Activated CD8-positive, alpha-beta memory T cell treated with anti-CD3 and anti-CD28 coated beads for 24 hours (primary cell): ENCODE measurements around the gene SLC9A9.

Source experiments
- DNase-seq: peaks from one replicate; pipeline ENCODE4 v3.0.0-alpha.2; 2020

SLC9A9 gene

DNA sequence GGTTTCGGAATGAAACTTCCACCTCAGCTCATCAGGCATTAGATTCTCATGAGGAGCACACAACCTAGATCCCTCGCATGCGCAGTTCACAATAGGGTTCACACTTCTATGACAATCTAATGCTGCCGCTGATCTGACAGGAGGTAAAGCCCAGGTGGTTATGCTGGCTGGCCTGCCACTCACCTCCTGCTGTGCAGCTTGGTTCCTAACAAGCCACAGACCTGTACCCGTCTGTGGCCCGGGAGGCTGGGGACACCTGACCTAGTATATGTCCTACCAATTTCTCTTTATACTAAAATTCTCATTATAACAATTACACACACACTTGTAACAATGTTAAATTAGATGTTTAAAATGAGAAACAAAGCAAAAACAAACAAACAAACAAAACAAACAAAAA is 172.2 kb downstream of the SLC9A9 start:
- DNase-seq, result no peak

DNA sequence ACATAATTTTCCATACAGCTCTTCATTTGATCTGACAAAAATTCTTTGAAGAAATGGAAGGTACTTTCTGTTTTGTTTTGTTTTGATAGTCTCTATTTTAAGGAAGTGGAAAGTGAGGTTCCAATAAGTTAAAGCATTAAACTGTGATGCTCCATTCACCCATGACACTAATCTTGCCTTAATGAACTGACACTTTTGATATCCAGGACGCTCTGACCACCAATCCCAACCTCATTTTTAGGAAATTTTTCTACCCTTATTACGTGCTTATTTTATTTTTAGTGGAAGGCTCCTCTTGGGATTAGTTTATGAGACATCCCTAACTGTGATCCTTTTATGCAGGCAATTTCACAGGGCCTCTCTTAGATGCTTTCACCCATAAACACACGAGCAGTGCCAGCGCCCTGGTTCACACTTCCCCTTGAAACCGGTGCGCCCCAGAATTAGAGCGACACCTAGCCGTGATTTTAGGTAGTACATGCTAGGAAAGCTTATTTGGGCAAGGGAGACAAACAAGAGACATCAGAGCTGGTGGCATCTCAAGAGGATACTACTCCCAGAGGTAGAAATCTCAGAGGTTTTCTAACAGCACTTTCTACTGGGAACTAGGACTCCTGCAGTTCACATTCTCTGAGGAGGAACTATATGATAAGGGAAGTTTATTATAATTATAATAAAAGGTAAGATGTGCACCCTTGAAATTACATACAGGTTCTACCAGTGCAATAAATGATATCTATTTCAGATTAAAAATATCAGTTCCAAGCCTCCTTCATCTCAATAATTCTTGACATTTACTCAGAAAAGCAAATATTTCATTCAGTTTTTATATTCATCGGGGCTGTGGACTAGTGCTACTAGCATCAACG is 173.9 kb downstream of the SLC9A9 start:
- peak; percentile 85 for DNase-seq

DNA sequence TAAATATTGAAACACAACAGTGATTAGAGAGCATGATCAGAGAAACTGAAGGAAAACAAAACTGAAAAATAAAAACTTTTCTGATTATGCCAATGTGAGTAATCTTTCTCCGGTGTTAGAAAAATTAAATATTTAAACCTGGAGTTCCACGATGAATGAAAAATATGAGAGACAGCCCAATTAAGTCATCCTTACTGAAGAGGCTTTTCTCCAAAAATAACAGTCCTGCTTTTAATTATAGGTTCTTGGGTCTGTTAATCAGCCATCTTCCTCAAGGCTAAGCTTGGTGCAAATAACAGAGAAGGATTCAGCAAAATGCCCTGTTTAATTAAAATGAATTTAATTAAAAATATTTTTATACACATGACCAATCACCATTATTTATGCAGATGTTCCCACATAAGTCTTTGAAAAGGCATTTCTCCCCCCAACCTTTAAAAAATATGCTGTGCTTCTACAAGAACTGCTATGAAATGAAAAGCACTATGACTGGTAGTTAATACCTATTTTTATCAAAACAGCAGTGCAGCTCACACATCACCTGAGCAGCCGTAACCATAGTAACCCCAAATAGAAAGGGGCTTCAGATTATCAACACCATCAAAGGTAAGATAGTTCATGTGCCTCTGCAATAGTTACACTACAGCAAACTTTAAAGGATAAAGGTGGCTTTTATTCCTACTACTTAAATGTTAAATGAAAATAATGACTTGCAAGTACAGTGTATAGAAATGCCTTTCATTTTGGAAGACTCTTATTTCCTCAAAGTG is 175.7 kb downstream of the SLC9A9 start:
- DNase-seq, result no peak

DNA sequence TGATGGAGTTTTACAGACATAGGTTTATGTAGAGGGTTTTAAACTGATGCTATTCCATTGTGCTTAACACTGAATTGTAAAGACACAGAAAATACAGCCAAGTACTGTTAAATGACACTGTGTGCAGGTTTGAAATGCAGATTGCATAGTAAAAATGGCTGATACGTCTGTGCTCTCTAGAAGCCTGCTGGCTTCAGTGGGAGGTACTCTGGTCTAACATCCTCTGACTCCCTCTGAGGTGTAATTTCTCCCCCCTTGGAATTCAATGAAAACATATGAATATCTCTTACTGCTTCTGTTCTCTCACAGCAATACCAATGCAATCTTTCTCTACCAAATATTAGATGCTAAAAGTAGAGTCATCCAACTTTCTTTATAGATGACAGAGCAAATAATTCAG is 176.6 kb downstream of the SLC9A9 start:
- DNase-seq, result no peak

DNA sequence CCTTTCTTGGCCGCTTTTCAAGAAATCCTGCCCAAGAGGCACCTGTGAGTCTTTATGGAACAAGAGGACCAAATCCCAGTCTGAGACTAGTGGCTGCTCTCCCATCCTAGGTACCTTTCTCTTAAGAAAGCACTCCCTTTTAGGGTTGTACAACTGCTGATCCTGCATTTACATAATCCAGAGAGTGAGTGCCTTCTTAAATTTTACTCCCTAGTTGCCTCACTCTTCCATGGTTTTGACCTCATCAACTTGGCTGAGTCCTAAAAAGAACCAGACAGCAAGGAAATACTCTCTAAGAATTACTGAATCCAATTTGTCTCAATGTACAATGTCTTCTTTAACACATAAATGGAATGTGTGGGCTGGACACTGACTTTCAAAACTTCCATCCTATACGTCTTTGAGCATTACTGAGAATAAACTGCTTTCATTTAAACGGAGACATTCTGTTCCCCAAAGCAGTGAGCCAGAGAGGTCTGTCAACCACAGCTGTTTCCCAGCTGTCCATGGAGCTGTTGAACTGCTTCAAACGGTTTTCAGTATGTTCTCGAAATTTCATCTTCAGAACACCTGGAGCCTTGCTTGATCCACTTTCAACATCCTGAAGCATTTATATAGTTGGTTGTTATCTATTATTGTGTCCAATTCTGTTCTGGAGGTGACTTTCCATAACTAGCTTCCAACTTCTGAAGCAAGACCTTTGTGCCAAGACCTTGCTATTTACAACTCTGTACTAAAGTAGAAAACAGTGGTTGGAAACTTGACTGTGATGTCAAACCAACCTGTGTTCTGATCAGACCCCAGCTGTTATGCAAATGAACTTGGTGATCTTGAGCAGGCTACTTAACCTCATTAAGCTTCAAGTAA is 179.1 kb downstream of the SLC9A9 start:
- no peak for DNase-seq

DNA sequence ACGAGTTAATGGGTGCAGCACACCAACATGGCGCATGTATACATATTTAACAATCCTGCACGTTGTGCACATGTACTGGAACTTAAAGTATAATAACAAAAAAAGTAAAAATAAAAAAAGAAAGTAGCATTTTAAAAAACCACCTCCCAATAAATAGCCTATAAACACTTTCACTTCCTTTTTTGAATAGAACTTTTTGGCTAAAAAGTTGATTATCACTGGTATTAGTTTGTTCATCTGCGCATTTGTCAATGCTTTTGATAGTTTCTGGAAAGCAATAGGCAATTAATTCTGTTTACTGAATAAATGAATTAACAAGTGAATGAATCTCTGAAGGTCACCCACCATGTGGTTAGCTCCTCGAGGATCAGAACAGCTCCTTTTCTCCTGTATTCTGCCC is 179.9 kb downstream of the SLC9A9 start:
- DNase-seq, result no peak

DNA sequence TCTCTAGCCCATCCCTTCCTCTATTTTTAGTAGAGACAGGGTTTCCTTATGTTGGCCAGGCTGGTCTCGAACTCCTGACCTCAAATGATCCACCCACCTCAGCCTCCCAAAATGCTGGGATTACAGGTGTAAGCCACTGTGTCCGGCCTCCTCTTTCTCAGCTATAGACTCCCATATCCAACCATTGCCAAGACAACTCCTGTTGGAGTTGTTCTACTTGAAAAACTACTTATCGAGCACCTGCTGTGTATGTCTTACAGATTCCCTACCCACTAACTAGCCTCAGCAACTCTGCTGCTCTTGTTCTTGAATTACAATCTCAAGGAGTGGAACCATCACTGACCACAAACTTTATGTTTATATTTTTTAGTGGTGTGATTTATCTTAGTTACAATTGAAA is 186.6 kb downstream of the SLC9A9 start:
- no peak for DNase-seq

DNA sequence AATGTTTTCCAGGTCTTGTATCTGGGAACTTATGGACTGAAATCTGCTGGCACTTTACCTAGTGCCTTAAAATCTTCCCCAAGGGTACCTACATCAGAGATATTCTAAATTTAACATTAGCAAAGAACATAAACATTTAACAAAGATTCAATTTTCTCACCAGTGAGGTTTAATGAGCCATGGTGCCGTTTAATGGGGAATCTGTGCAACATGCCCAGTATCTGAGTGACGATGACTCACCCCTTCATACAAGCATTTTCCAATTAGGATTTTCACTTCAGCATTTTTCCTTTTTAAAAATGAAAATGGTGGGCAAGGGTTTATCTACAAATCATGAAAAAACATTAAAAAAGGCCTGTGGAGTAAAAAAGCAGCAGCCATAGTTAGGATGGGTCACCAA is 189.4 kb downstream of the SLC9A9 start:
- DNase-seq, result no peak

DNA sequence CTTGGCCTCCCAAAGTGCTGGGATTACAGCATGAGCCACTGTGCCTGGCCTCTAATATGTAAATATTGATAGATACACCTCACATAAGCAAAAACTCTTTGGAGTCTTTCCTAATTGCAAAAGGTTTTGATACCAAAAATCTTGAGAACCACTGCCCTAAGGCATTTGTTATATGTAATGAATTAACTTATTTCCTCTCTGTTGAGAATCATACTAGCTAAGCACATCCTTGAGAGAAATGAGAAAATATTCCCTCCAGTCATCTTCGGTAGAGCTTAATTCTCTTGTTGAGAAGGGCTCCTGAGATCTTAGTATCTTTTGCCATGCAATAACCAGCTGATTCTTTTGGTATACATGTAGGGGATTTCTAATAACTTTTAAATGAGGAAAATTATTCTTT is 190.2 kb downstream of the SLC9A9 start:
- DNase-seq, result no peak

DNA sequence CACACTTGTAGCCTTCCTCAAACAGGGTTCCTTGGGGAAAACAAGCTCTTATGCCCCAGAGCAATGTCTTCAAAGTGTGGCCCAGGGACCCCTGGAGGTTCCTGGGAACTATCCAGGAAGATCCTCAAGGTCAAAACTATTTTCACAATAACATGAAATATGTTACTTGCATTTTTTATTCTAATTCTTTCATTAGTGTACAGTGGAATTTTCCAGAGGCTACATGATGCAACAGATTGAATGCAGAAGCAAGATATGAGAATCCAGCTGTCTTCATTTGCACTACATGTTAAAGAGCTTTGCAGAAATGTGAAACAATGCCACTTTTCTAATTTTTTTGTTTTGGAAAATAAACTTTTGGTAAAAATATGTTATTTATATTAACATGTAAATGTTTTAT is 190.9 kb downstream of the SLC9A9 start:
- no peak for DNase-seq

DNA sequence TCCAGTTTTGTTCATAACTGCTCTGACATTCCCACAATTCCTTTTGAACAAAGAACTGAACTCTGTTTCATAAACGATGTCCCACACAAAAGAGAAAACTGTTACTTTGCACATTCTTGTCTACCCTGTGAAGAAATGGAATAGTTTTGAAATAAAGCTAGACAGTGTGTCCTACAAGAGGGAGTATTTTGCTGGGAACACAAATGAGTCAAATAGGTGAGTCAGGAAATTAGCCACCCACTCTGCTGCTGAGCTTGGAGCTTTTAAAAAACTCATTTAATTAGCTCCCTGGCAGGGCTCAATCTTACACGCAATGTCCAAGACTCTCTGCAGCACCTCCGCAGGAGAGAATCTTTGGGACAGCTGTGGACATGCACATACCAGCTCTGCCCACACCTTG is 193.4 kb downstream of the SLC9A9 start:
- no peak for DNase-seq

DNA sequence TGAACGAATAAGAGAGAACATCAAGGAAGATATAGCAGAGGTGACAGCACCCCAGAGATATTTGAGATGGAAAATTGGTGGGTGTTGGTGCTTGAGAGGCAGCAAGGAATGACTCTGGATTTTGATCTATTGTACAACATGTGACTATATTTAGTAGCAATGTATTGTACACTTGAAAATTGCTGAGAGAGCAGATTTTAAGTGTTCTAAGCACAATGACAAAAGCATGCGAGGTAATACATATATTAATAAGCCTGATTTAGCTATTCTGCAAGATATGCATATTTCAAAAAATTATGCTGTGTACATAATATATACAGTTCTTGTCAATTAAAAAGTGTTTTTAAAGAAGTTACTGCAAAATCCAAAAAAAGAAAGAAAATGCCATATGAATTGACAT is 194.3 kb downstream of the SLC9A9 start:
- DNase-seq, result no peak

DNA sequence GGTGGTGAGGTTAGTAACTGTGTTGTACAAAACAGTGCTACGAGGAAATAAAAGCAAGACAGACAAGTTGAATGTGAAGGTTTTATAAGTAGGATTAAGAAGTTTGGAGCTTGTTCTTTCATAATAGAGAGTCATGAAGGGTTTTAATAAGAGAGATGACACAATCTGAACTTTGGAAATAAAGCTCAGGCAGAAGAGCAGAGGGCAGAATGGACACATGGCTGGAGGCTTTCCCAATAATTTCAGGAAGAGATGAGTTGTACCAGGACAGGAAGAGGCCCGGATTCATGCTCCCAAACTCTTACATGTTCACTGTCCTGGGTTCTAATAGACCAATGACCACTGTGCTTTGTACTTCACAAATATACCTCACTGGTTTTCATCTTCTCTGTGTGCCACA is 194.8 kb downstream of the SLC9A9 start:
- no peak for DNase-seq

DNA sequence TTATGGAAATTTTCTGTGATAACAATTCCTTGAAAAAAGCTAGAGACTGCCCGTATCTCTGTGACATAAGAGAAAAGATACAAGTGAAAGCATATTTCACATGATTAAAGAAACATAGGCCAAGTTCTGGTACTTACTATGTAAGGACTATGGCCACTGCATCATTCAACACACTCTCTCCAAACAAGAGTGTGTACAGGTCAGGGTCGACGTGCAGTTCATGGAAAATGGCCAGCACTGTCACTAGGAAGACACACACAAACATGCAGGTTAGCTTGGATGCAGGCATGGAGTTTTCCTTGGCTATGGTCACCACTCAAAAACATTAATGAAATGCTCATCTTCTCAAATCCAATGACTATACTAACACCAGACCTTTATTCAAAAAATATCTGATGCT is 196.2 kb downstream of the SLC9A9 start:
- DNase-seq, result no peak

DNA sequence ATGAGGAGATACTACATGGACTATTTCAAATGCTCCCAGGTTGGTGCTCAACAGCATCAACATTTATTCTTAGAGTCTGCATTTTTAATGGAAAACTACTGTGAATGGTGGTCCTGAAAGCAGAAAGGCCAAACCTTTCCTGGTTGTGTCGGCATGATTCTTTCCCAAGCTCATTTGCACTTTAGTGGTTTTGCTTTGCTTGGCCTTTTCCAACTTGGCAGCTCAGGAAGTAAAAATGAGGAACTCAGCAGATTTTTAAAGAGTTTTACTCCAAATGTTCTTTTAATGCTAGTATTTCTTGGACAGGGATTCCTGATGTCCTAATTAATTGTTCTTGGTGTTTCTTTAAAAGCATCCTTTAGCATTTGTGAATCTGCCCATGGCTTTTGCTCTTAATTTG is 197.4 kb downstream of the SLC9A9 start:
- DNase-seq, result no peak

DNA sequence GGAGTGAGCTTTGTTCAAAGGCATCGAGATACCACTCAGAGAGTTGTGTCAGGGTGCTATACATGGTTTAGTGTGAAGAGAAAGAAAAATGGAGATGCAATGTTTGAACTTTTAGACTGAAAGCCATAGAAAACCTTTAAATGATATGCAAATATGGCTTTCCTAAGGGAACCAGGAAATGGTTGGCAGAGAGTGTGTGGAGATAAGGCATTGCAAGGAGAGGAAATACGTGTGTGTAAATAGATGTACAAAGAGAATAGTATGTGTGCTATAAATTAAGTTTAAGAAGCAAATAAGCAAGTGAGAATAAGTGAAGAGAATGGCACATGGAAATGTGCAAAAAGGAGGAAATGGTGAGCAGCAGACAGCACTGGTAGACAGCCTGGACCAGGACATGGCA is 198.1 kb downstream of the SLC9A9 start:
- DNase-seq, result no peak

DNA sequence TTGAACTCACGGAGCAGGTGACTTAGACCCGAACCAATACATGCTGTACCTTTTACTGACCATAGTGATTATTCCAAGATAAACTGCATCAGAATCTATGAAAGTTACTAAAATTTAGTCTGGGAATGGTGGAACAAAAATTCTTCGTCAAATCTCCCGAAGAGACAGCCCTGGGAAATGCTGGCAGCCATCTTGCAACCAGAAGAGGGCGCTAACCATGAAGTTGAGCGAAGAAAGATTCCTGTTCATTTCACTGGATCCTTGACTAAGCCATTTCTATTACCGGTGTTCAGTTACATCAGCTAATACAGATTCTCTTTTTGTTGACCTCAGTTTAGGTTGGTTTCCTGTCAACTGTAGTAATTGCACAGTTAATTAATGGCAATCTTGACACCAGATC is 199.6 kb downstream of the SLC9A9 start:
- no peak for DNase-seq

DNA sequence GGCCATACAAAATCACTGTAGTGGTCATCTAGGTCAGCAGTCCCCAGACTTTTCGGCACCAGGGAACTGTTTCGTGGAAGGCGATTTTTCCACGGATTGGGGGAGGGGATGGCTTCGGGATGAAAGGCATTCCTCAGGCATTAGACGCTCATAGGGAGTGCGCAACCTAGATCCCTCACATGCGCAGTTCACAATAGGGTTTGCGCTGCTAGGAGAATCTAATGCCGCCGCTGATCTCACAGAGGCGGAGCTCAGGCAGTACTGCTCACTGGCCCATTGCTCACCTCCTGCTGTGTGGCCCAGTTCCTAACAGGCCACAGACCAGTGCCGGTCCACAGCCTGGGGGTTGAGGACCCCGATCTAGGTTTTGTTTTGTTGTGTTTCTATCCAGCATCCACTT is 200.1 kb downstream of the SLC9A9 start:
- no peak for DNase-seq

DNA sequence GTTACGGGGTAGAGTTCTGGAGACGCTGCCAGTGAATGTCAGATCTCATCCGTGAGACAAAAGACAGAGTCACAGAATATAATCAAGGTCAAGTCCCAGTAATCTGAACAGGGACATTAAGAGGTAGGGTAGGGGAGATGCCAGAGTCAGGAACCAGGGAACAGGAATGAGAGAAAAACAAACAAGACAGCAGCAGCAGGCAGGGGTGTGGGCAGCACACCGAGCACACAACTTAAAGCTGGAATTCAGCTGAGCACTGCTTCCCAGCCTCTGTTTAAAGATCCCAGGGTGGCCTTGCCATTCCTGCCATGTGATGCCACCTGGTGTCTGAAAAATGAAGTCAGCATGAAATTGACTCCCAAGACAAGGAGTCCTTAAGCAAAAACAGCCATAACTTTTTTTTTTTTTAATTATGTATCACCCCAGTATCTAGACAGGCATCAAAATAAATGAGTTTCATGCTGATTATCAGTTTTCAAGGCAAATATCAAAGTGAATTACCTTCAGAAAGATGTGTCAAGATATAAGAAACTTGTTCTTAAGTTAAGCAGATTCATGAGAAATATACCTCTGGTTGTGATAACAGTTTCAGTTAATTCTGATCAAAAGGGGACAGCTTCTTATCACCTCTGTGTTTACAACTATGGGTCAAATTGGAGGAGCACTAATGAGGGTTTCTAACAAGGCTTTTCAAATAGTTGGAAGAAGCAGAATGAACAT is 203.7 kb downstream of the SLC9A9 start:
- no peak for DNase-seq

DNA sequence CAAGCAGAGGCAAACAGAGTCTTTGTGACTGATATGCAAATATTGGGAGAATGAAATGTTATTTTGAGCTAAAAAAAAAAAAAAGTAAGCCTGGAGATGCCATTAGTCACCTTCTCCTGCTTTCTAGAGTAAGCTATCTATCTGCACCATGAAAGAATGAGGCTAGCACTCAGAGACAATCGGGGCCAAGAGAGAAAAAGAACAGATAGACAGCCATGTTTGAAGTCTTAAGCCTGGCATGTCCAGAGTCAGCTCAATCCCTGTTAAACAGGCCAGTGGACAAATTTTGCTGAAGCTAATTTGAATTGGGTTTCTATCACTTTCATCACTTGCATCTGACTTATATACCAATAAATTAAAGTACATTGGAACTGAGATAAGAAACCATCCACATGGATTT is 204.4 kb downstream of the SLC9A9 start:
- no peak for DNase-seq

DNA sequence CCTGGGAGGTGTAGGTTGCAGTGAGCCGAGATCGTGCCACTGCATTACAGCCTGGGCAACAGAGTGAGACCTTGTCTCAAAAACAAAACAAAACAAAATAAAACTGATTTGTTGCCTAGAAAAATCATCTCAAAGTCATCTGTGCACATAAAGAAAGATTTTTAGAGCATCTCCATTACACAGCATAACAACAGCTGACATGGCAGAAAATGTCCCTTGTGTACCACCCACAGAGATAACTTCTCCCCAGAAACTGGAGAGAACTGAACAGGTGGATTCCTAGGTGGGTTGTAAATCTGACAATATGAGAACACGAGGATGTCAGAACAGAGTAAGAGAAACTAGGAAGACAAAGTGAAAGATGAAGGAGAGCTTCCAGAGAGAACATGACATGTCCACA is 207.5 kb downstream of the SLC9A9 start:
- no peak for DNase-seq

DNA sequence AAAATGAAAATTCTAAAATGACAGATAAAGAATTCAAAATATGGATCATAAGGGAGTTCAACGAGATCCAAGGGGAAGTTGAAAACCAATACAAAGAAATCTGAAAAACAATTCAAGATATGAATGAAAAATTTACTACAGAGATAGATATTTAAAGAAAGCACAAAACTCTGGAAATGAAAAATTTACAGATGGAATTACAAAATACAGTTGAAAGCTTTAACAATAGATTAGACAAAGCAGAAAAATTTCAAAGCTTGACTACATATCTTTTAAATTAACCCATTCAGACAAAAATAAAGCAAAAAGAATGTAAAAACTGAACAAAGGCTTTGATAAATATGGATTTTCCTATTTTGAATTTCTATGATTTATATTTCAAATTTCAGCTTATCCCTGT is 211.1 kb downstream of the SLC9A9 start:
- DNase-seq, result no peak

DNA sequence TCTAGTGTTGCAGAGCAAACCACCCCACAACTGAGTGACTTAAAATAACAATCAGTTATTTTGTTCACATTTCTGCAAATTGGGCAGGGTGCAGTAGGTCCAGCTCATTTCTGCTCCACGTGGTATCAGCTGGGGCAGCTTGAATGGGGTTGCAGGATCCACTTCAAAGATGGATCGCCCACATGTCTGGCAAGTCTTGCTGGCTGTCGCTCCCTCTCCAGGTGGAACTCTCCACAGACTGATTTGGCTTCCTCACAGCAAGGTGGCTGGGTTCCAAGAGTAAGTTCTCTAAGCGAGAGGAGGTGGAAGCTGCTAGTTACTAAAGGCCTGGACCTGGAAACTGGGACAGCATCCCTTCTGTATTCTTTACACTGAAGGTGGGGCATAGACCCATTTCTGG is 213.3 kb downstream of the SLC9A9 start:
- no peak for DNase-seq
